Gastrocnemius medialis (tissue), 4 donors: ENCODE results near the gene ARMH2.

Experiments
- CTCF ChIP-seq, 5 experiments: fragments of 450-650 bp in 3 of 5; fragments of 200-600 bp in 2 of 5; sonication (generic) in 2 of 5; IDR thresholded peaks in 4 of 5; conservative IDR thresholded peaks in 1 of 5; 1 replicate in 4 of 5; 2 replicates in 1 of 5; pipeline ENCODE4 v1.5.1; 2016 to 2019; ENCODE audit warnings: antibody characterized with exemption in 5 of 5, mild to moderate bottlenecking in 3 of 5, moderate library complexity in 3 of 5
- POLR2A ChIP-seq, 2 donors: fragments of 450-650 bp; IDR thresholded peaks; one replicate each; pipeline ENCODE4 v1.6.1; 2017; ENCODE audit warnings: antibody characterized with exemption in 2 of 2, mild to moderate bottlenecking in 2 of 2, moderate library complexity in 2 of 2

GRCh38 chr6:24821860-24822444 is 23.2 kb upstream of the ARMH2 start:
- TF ChIP-seq CTCF (IDR thresholded peaks at IDR 0.05 in 4 of 5, conservative IDR thresholded peaks at IDR 0.05 in 1 of 5) (no peak), POLR2A (IDR thresholded peaks at IDR 0.05) (no peak)
